Measurements from ENCODE around the gene PAX5. TPM values are rescaled to one million over a fixed set of nuclear protein-coding genes. Genes with fewer than 3 reads are reported as not detected.

PAX5 gene
- total and polyA plus RNA-seq, 2 experiments from 2014 or later: not detected

GRCh38 chr9:36891341-36891811, 142.7 kb downstream of the PAX5 start:
- H3K9me3 ChIP-seq (ENCODE audit: low read depth): no peaks in the 10 kb centered on the region
- no peaks in the 10 kb centered on the region for H3F3A ChIP-seq (ENCODE audit: insufficient read depth)
- no peaks in the 10 kb centered on the region for H3K4me1 ChIP-seq (ENCODE audit: insufficient read depth)
- no peak overlapping the region for H3K27ac ChIP-seq
- no peak overlapping the region for H2AFZ ChIP-seq
- H3K9ac ChIP-seq: no peak overlapping the region
- DNase-seq: no peak
- in situ Hi-C loops (cut with MboI): no loop called here
- peaks cover 94% of the 10 kb centered on the region for H3K27me3 ChIP-seq (replicated peaks; ENCODE audit: insufficient read depth)
- H4K20me1 ChIP-seq (ENCODE audit: insufficient read depth): no peaks in the 10 kb centered on the region
- no peaks in the 10 kb centered on the region for H3K9me2 ChIP-seq (ENCODE audit: insufficient read depth)
- 8 to 9% methylated on average over 13 of the region's 13 CpGs for WGBS, 2 experiments (ENCODE audit: low coverage in 1 of 2, low lambda C conversion rate in 2 of 2, missing lambda C conversion rate in 2 of 2)
- no peak overlapping the region for H3K4me3 ChIP-seq
- H3K4me2 ChIP-seq (ENCODE audit: unreplicated experiment): no peak overlapping the region
- H3K79me2 ChIP-seq (ENCODE audit: insufficient read depth): no peaks in the 10 kb centered on the region
- TF ChIP-seq EZH2 (IDR thresholded peaks at IDR 0.05; ENCODE audit: insufficient read depth, poor library complexity, severe bottlenecking) (no peak), EZH2phosphoT487 (IDR thresholded peaks at IDR 0.05; ENCODE audit: insufficient read depth, low read depth) (no peak)
- H3K36me3 ChIP-seq (ENCODE audit: low read depth): no peaks in the 10 kb centered on the region

- no peak for DNase-seq
- Histone ChIP-seq H3F3A (ENCODE audit: insufficient read depth) (no peaks in the 10 kb centered on the region), H3K9me3 (ENCODE audit: low read depth) (no peaks in the 10 kb centered on the region), H3K79me2 (ENCODE audit: insufficient read depth) (no peaks in the 10 kb centered on the region), H3K9me2 (ENCODE audit: insufficient read depth) (no peaks in the 10 kb centered on the region), H3K9ac (no peak overlapping the region), H4K20me1 (ENCODE audit: insufficient read depth) (no peaks in the 10 kb centered on the region), H3K27ac (no peak overlapping the region), H3K36me3 (ENCODE audit: low read depth) (no peaks in the 10 kb centered on the region), H2AFZ (no peak overlapping the region), H3K27me3 (replicated peaks; ENCODE audit: insufficient read depth) (peaks cover 84% of the 10 kb centered on the region), H3K4me2 (ENCODE audit: unreplicated experiment) (no peak overlapping the region), H3K4me3 (no peak overlapping the region), H3K4me1 (ENCODE audit: insufficient read depth) (no peaks in the 10 kb centered on the region)
- TF ChIP-seq EZH2phosphoT487 (IDR thresholded peaks at IDR 0.05; ENCODE audit: insufficient read depth, low read depth): no peak
- TF ChIP-seq EZH2 (IDR thresholded peaks at IDR 0.05; ENCODE audit: insufficient read depth, poor library complexity, severe bottlenecking): no peak
- in situ Hi-C loops (cut with MboI): no loop called here
- 39 to 40% methylated on average over 6 of the region's 6 CpGs for whole genome bisulfite sequencing, 2 experiments (ENCODE audit: low coverage in 1 of 2, low lambda C conversion rate in 2 of 2, missing lambda C conversion rate in 2 of 2)
Measured at GRCh38 chr9:36889844-36890243, 144.2 kb downstream of the PAX5 start.

GRCh38 chr9:36888551-36888950, 145.5 kb downstream of the PAX5 start:
- Histone ChIP-seq H3K9me2 (ENCODE audit: insufficient read depth) (no peaks in the 10 kb centered on the region), H3K4me3 (no peak overlapping the region), H3F3A (ENCODE audit: insufficient read depth) (no peaks in the 10 kb centered on the region), H3K27ac (no peak overlapping the region), H2AFZ (no peak overlapping the region), H3K4me2 (ENCODE audit: unreplicated experiment) (no peak overlapping the region), H3K9me3 (ENCODE audit: low read depth) (no peaks in the 10 kb centered on the region), H3K4me1 (ENCODE audit: insufficient read depth) (no peaks in the 10 kb centered on the region), H4K20me1 (ENCODE audit: insufficient read depth) (no peaks in the 10 kb centered on the region), H3K79me2 (ENCODE audit: insufficient read depth) (no peaks in the 10 kb centered on the region), H3K9ac (no peak overlapping the region), H3K27me3 (replicated peaks; ENCODE audit: insufficient read depth) (peaks cover 83% of the 10 kb centered on the region), H3K36me3 (ENCODE audit: low read depth) (no peaks in the 10 kb centered on the region)
- no peak for DNase-seq
- in situ Hi-C loops (cut with MboI): no loop called here
- TF ChIP-seq EZH2 (IDR thresholded peaks at IDR 0.05; ENCODE audit: insufficient read depth, poor library complexity, severe bottlenecking) (no peak), EZH2phosphoT487 (IDR thresholded peaks at IDR 0.05; ENCODE audit: insufficient read depth, low read depth) (no peak)
- WGBS, 2 experiments (ENCODE audit: low coverage in 1 of 2, low lambda C conversion rate in 2 of 2, missing lambda C conversion rate in 2 of 2): 27 to 31% methylated on average over 7 of the region's 7 CpGs

- Histone ChIP-seq H3K79me2 (ENCODE audit: insufficient read depth) (no peaks in the 10 kb centered on the region), H3K27me3 (replicated peaks; ENCODE audit: insufficient read depth) (peaks cover 54% of the 10 kb centered on the region), H3K9me2 (ENCODE audit: insufficient read depth) (no peaks in the 10 kb centered on the region), H3F3A (ENCODE audit: insufficient read depth) (no peaks in the 10 kb centered on the region), H3K9ac (no peak overlapping the region), H4K20me1 (ENCODE audit: insufficient read depth) (no peaks in the 10 kb centered on the region), H3K36me3 (ENCODE audit: low read depth) (no peaks in the 10 kb centered on the region), H3K4me1 (ENCODE audit: insufficient read depth) (no peaks in the 10 kb centered on the region), H3K27ac (no peak overlapping the region), H2AFZ (no peak overlapping the region), H3K9me3 (ENCODE audit: low read depth) (no peaks in the 10 kb centered on the region), H3K4me2 (ENCODE audit: unreplicated experiment) (no peak overlapping the region), H3K4me3 (no peak overlapping the region)
- in situ Hi-C loops (cut with MboI): no loop called here
- DNase-seq: no peak
- TF ChIP-seq EZH2 (IDR thresholded peaks at IDR 0.05; ENCODE audit: insufficient read depth, poor library complexity, severe bottlenecking) (no peak), EZH2phosphoT487 (IDR thresholded peaks at IDR 0.05; ENCODE audit: insufficient read depth, low read depth) (no peak)
- WGBS, 2 experiments (ENCODE audit: low coverage in 1 of 2, low lambda C conversion rate in 2 of 2, missing lambda C conversion rate in 2 of 2): 31 to 38% methylated on average over 6 of the region's 6 CpGs
Measured at GRCh38 chr9:36884721-36885120, 149.3 kb downstream of the PAX5 start.

- Histone ChIP-seq H3K9me3 (ENCODE audit: low read depth) (no peaks in the 10 kb centered on the region), H3K4me1 (ENCODE audit: insufficient read depth) (no peaks in the 10 kb centered on the region), H3K4me3 (no peak overlapping the region), H3K4me2 (ENCODE audit: unreplicated experiment) (no peak overlapping the region), H3K9me2 (ENCODE audit: insufficient read depth) (no peaks in the 10 kb centered on the region), H3K27ac (no peak overlapping the region), H2AFZ (no peak overlapping the region), H3K9ac (no peak overlapping the region), H4K20me1 (ENCODE audit: insufficient read depth) (no peaks in the 10 kb centered on the region), H3F3A (ENCODE audit: insufficient read depth) (no peaks in the 10 kb centered on the region), H3K36me3 (ENCODE audit: low read depth) (no peaks in the 10 kb centered on the region), H3K27me3 (replicated peaks; ENCODE audit: insufficient read depth) (peaks cover 35% of the 10 kb centered on the region), H3K79me2 (ENCODE audit: insufficient read depth) (no peaks in the 10 kb centered on the region)
- in situ Hi-C loops (cut with MboI): no loop called here
- 13 to 20% methylated on average over 3 of the region's 3 CpGs for WGBS, 2 experiments (ENCODE audit: low coverage in 1 of 2, low lambda C conversion rate in 2 of 2, missing lambda C conversion rate in 2 of 2)
- DNase-seq: no peak
- TF ChIP-seq EZH2phosphoT487 (IDR thresholded peaks at IDR 0.05; ENCODE audit: insufficient read depth, low read depth) (no peak), EZH2 (IDR thresholded peaks at IDR 0.05; ENCODE audit: insufficient read depth, poor library complexity, severe bottlenecking) (no peak)
Measured at GRCh38 chr9:36882594-36882993, 151.5 kb downstream of the PAX5 start.
